ENCODE results near the gene TBCD. TPM values are rescaled to one million over a fixed set of nuclear protein-coding genes. Genes with fewer than 3 reads are reported as not detected.

Gene TBCD
- total and polyA plus RNA-seq, 2 experiments from 2014 or later = 19.3 to 33.8 TPM

DNA sequence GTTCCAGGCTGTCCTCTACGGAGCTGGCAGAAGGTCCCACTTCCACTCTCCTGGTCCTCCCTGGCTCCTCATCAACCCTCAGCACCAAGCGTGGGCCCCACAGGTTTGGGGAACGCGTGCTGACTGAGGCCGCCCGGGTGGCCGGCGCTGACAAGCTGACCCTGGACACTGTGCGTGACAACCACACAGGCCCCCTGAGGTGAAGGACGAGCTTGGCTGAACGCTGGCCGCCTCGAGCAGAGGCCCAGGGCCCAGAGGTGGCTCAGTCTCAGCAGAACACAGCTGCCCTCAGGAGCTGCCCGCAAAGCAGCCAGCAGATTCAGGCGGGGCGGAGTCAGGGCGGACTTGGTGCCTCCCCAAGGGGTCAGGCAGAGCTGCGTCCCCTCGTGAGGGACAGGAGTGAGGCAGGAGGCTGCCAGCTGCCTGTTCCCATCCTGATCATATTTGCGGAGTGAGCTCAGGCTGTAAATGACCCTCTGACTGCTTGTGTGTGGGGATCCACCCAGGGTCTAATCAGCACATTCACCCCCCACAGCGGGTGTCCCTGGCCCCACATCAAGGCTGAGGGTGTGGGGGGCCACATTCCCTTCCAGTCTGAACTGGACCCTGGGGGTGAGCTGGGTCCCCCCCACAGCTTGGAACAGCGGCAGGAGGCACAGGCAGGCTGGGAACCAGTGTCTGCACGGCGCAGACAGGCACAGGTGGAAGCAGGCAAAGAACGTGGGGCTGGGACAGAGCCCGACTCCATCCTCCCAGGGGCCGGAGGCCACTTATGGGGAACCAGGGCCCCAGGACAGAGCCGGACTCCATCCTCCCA lies 222.5 kb downstream of the TBCD start:
- H3K27ac ChIP-seq = no peak overlapping the region
- no peaks in the 10 kb centered on the region for H3K9me2 ChIP-seq (ENCODE audit: insufficient read depth)
- no peaks in the 10 kb centered on the region for H3K9me3 ChIP-seq (ENCODE audit: low read depth)
- no peak overlapping the region for H3K4me2 ChIP-seq (ENCODE audit: unreplicated experiment)
- H3K79me2 ChIP-seq (ENCODE audit: insufficient read depth) = no peaks in the 10 kb centered on the region
- H2AFZ ChIP-seq = no peak overlapping the region
- no peak for DNase-seq
- in situ Hi-C loops (cut with MboI) = no loop called here
- 85 to 87% methylated on average over 25 to 27 of the region's 28 CpGs for WGBS, 2 experiments (ENCODE audit: low coverage in 1 of 2, low lambda C conversion rate in 2 of 2, missing lambda C conversion rate in 2 of 2)
- no peaks in the 10 kb centered on the region for H3K4me1 ChIP-seq (ENCODE audit: insufficient read depth)
- H3K27me3 ChIP-seq (replicated peaks; ENCODE audit: insufficient read depth) = no peaks in the 10 kb centered on the region
- TF ChIP-seq EZH2 (IDR thresholded peaks at IDR 0.05; ENCODE audit: insufficient read depth, poor library complexity, severe bottlenecking) (no peak), EZH2phosphoT487 (IDR thresholded peaks at IDR 0.05; ENCODE audit: insufficient read depth, low read depth) (no peak)
- H4K20me1 ChIP-seq (ENCODE audit: insufficient read depth) = no peaks in the 10 kb centered on the region
- H3K36me3 ChIP-seq (ENCODE audit: low read depth) = no peaks in the 10 kb centered on the region
- 0 out of 2 replicates have a peak, but pooled peaks cover 3% of the 10 kb centered on the region for H3F3A ChIP-seq (ENCODE audit: insufficient read depth)
- no peak overlapping the region for H3K4me3 ChIP-seq
- H3K9ac ChIP-seq = no peak overlapping the region

DNA sequence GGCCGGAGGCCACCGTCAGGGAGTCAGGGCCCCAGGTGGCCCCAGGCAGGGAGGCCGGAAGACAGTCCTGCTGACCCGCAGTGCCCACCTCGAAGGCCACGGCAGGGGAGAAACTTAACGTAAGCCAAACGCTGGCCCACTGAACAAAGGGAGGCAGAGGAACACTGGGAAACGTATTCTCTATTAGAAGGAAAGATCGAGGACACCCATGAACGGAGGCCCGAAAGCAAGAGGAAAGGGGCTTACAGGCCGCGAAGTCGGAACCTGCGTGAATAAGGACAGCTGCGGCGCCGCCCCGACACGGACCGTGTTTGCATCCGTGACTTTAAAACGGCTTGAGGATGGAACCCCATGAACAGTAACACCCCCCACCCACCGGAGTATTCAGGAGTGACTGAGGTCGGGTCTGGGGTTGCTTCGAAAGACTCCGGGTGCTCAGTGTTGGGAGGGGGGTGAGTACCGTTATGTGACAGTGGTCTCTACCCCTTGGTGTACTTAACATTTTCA lies 225.2 kb downstream of the TBCD start:
- TF ChIP-seq EZH2 (IDR thresholded peaks at IDR 0.05; ENCODE audit: insufficient read depth, poor library complexity, severe bottlenecking) = no peak
- no peak for TF ChIP-seq EZH2phosphoT487 (IDR thresholded peaks at IDR 0.05; ENCODE audit: insufficient read depth, low read depth)
- Histone ChIP-seq H3K9ac (no peak overlapping the region), H3K4me1 (ENCODE audit: insufficient read depth) (no peaks in the 10 kb centered on the region), H3K27me3 (replicated peaks; ENCODE audit: insufficient read depth) (no peaks in the 10 kb centered on the region), H3K4me3 (no peak overlapping the region), H3K36me3 (ENCODE audit: low read depth) (no peaks in the 10 kb centered on the region), H3K4me2 (ENCODE audit: unreplicated experiment) (no peak overlapping the region), H3K27ac (no peak overlapping the region), H2AFZ (no peak overlapping the region), H3K79me2 (ENCODE audit: insufficient read depth) (no peaks in the 10 kb centered on the region), H3K9me2 (ENCODE audit: insufficient read depth) (no peaks in the 10 kb centered on the region), H3K9me3 (ENCODE audit: low read depth) (no peaks in the 10 kb centered on the region), H3F3A (ENCODE audit: insufficient read depth) (0 out of 2 replicates have a peak, but pooled peaks cover 7% of the 10 kb centered on the region), H4K20me1 (ENCODE audit: insufficient read depth) (no peaks in the 10 kb centered on the region)
- DNase-seq = no peak
- WGBS, 2 experiments (ENCODE audit: low coverage in 1 of 2, low lambda C conversion rate in 2 of 2, missing lambda C conversion rate in 2 of 2) = 90 to 91% methylated on average over 29 of the region's 29 CpGs
- in situ Hi-C loops (cut with MboI) = no loop called here

GRCh38 chr17:82977606-82978005 lies 225.7 kb downstream of the TBCD start:
- no peaks in the 10 kb centered on the region for H3K79me2 ChIP-seq (ENCODE audit: insufficient read depth)
- no peaks in the 10 kb centered on the region for H3K4me1 ChIP-seq (ENCODE audit: insufficient read depth)
- no peaks in the 10 kb centered on the region for H4K20me1 ChIP-seq (ENCODE audit: insufficient read depth)
- no peaks in the 10 kb centered on the region for H3K9me3 ChIP-seq (ENCODE audit: low read depth)
- H3K9ac ChIP-seq = no peak overlapping the region
- in situ Hi-C loops (cut with MboI) = no loop called here
- no peak for DNase-seq
- no peaks in the 10 kb centered on the region for H3K9me2 ChIP-seq (ENCODE audit: insufficient read depth)
- H3K36me3 ChIP-seq (ENCODE audit: low read depth) = no peaks in the 10 kb centered on the region
- no peak overlapping the region for H3K4me2 ChIP-seq (ENCODE audit: unreplicated experiment)
- no peak overlapping the region for H3K27ac ChIP-seq
- no peak overlapping the region for H2AFZ ChIP-seq
- no peaks in the 10 kb centered on the region for H3K27me3 ChIP-seq (replicated peaks; ENCODE audit: insufficient read depth)
- TF ChIP-seq EZH2phosphoT487 (IDR thresholded peaks at IDR 0.05; ENCODE audit: insufficient read depth, low read depth) (no peak), EZH2 (IDR thresholded peaks at IDR 0.05; ENCODE audit: insufficient read depth, poor library complexity, severe bottlenecking) (no peak)
- H3K4me3 ChIP-seq = no peak overlapping the region
- H3F3A ChIP-seq (ENCODE audit: insufficient read depth) = 0 out of 2 replicates have a peak, but pooled peaks cover 7% of the 10 kb centered on the region
- 83 to 86% methylated on average over 20 of the region's 20 CpGs for WGBS, 2 experiments (ENCODE audit: low coverage in 1 of 2, low lambda C conversion rate in 2 of 2, missing lambda C conversion rate in 2 of 2)

GRCh38 chr17:82978765-82979349 lies 227.0 kb downstream of the TBCD start:
- Histone ChIP-seq H3F3A (ENCODE audit: insufficient read depth) (0 out of 2 replicates have a peak, but pooled peaks cover 7% of the 10 kb centered on the region), H3K36me3 (ENCODE audit: low read depth) (no peaks in the 10 kb centered on the region), H3K27me3 (replicated peaks; ENCODE audit: insufficient read depth) (no peaks in the 10 kb centered on the region), H3K9ac (no peak overlapping the region), H3K4me1 (ENCODE audit: insufficient read depth) (no peaks in the 10 kb centered on the region), H3K79me2 (ENCODE audit: insufficient read depth) (no peaks in the 10 kb centered on the region), H3K4me3 (no peak overlapping the region), H3K27ac (no peak overlapping the region), H2AFZ (no peak overlapping the region), H3K4me2 (ENCODE audit: unreplicated experiment) (no peak overlapping the region), H3K9me2 (ENCODE audit: insufficient read depth) (no peaks in the 10 kb centered on the region), H4K20me1 (ENCODE audit: insufficient read depth) (no peaks in the 10 kb centered on the region), H3K9me3 (ENCODE audit: low read depth) (no peaks in the 10 kb centered on the region)
- DNase-seq = no peak
- TF ChIP-seq EZH2 (IDR thresholded peaks at IDR 0.05; ENCODE audit: insufficient read depth, poor library complexity, severe bottlenecking) (no peak), EZH2phosphoT487 (IDR thresholded peaks at IDR 0.05; ENCODE audit: insufficient read depth, low read depth) (no peak)
- WGBS, 2 experiments (ENCODE audit: low coverage in 1 of 2, low lambda C conversion rate in 2 of 2, missing lambda C conversion rate in 2 of 2) = 93 to 99% methylated on average over 3 of the region's 3 CpGs
- in situ Hi-C loops (cut with MboI) = no loop called here
